Neural progenitor cell (in vitro differentiated cells): Measurements from ENCODE around the gene NLRP9.

ENCODE experiments used
- CTCF ChIP-seq: fragments of 200-600 bp; sonication (generic); IDR thresholded peaks from 2 replicates; pipeline ENCODE4 v1.5.1; 2017; ENCODE audit warnings: antibody characterized with exemption, mild to moderate bottlenecking
- EZH2 ChIP-seq: fragments of 200-600 bp; sonication (generic); IDR thresholded peaks from 2 replicates; pipeline ENCODE4 v1.6.1; 2017; ENCODE audit warnings: antibody characterized with exemption, mild to moderate bottlenecking, moderate library complexity

GRCh38 chr19:55676383-55676782, 61.8 kb downstream of the NLRP9 start:
- TF ChIP-seq CTCF: no peak
- no peak for TF ChIP-seq EZH2
